AG04450 (cell line): ENCODE measurements around the gene PDE4D. TPM values are rescaled to one million over a fixed set of nuclear protein-coding genes. Genes with fewer than 3 reads are reported as not detected.
A peak's percentile ranks its signal among the peaks of the same experiment; 100 is the strongest.

Experiments used
- CTCF ChIA-PET: fragments of 300-600, 350-600 bp; formaldehyde crosslinking; extraction: SDS; loops from one replicate; lab custom pipeline; 2022; ENCODE audit warnings: antibody characterized with exemption, inconsistent platforms; lab: Charles Lee
- POLR2A ChIA-PET: fragments of 350-600 bp; formaldehyde crosslinking; extraction: SDS; loops from one replicate; lab custom pipeline; 2021; ENCODE audit warnings: antibody characterized with exemption, inconsistent platforms; lab: Yijun Ruan, JAX
- DNase-seq: peaks from one replicate; pipeline ENCODE4 v3.0.0-alpha.2; 2011; ENCODE audit warnings: low read depth, low spot score
- H3K27ac ChIP-seq: one replicate; pipeline ENCODE4 v1.5.1; 2012; ENCODE audit warnings: low read depth, low read length, control low read depth
- H3K27me3 ChIP-seq: one replicate; pipeline ENCODE4 v1.6.0; 2012; ENCODE audit warnings: low read length; ENCODE audit not compliant: control insufficient read depth, insufficient read depth
- H3K4me3 ChIP-seq: 2 replicates; pipeline ENCODE4 v1.5.1; 2011; ENCODE audit warnings: mild to moderate bottlenecking, low read depth, low read length, control low read depth
- H3K9me3 ChIP-seq: 2 replicates; pipeline ENCODE4 v1.5.1; 2012; ENCODE audit warnings: low read length; ENCODE audit not compliant: control insufficient read depth, insufficient read depth
- CTCF ChIP-seq: IDR thresholded peaks from 2 replicates; pipeline ENCODE4 v1.5.1; 2011; ENCODE audit warnings: low read depth, low read length, control low read depth, inconsistent platforms
- polyA plus RNA-seq: library from polyadenylated mRNA; depleted of rRNA; stranded (reverse); fragments of >200 nt; gene quantifications from 2 replicates; pipeline ENCODE4 v1.2.3, GENCODE V29; 2011

The PDE4D gene
- polyA plus RNA-seq, 1 experiment, result 12.0 TPM

- POLR2A ChIA-PET, result no interaction called here
- Histone ChIP-seq H3K27me3 (no peaks in the 10 kb centered on the region), H3K9me3 (no peaks in the 10 kb centered on the region), H3K4me3 (no peak overlapping the region), H3K27ac (no peak overlapping the region)
- DNase-seq, result no peak
- TF ChIP-seq CTCF, result no peak
- CTCF ChIA-PET, result no interaction called here
Observed at GRCh38 chr5:59529239-59529638, 364.3 kb downstream of the PDE4D start.

GRCh38 chr5:59528202-59528862 is 365.2 kb downstream of the PDE4D start:
- Histone ChIP-seq H3K27me3 (no peaks in the 10 kb centered on the region), H3K4me3 (no peak overlapping the region), H3K9me3 (no peaks in the 10 kb centered on the region), H3K27ac (no peak overlapping the region)
- ChIA-PET CTCF (no interaction called here), POLR2A (no interaction called here)
- DNase-seq, result no peak
- TF ChIP-seq CTCF, result no peak

GRCh38 chr5:59525957-59526356 is 367.6 kb downstream of the PDE4D start:
- Histone ChIP-seq H3K27me3 (no peaks in the 10 kb centered on the region), H3K27ac (no peak overlapping the region), H3K4me3 (no peak overlapping the region), H3K9me3 (no peaks in the 10 kb centered on the region)
- peak; percentile 4 for DNase-seq
- POLR2A ChIA-PET, result no interaction called here
- TF ChIP-seq CTCF, result no peak
- CTCF ChIA-PET, result no interaction called here

GRCh38 chr5:59525311-59525710 is 368.2 kb downstream of the PDE4D start:
- no peaks in the 10 kb centered on the region for H3K27me3 ChIP-seq
- CTCF ChIA-PET, result no interaction called here
- H3K9me3 ChIP-seq, result no peaks in the 10 kb centered on the region
- no peak overlapping the region for H3K4me3 ChIP-seq
- DNase-seq, result no peak
- POLR2A ChIA-PET, result no interaction called here
- TF ChIP-seq CTCF, result no peak
- no peak overlapping the region for H3K27ac ChIP-seq

GRCh38 chr5:59522201-59522831 is 371.2 kb downstream of the PDE4D start:
- POLR2A ChIA-PET, result no interaction called here
- Histone ChIP-seq H3K9me3 (no peaks in the 10 kb centered on the region), H3K27me3 (no peaks in the 10 kb centered on the region), H3K4me3 (no peak overlapping the region), H3K27ac (no peak overlapping the region)
- DNase-seq, result no peak
- TF ChIP-seq CTCF, result no peak
- CTCF ChIA-PET, result interaction anchor here (1.2 kb wide), 1 partner anchor 141 kb away, joined by 3 read pairs; no protein-coding TSS in a partner anchor
